ENCODE results near the gene PGS1. TPM values are rescaled to one million over a fixed set of nuclear protein-coding genes. Genes with fewer than 3 reads are reported as not detected.

PGS1 gene
- total RNA-seq, 1 experiment from 2014 or later, result 42.5 TPM

- ChIA-PET CTCF (no interaction called here), POLR2A (ENCODE audit: low non-redundant PET) (interaction anchor here (0.6 kb wide), 1 partner anchor 248 kb away, joined by 3 read pairs; no protein-coding TSS in a partner anchor)
- BruUV-seq (replicated peaks), result no TSS peak
- no peaks in the 10 kb centered on the region for H3K27me3 ChIP-seq (replicated peaks; ENCODE audit: insufficient read depth, low read depth, low read length, poor library complexity)
- H3K27ac ChIP-seq (ENCODE audit: low read depth, low read length, poor library complexity, severe bottlenecking), result no peak overlapping the region
- TF ChIP-seq EZH2 (IDR thresholded peaks at IDR 0.05; ENCODE audit: borderline replicate concordance, low read depth, low read length, poor library complexity, severe bottlenecking) (no peak), CTCF (conservative IDR thresholded peaks at IDR 0.05; ENCODE audit: low read depth, low read length) (no peak)
- no peaks in the 10 kb centered on the region for H3K9me3 ChIP-seq (ENCODE audit: low read depth, low read length, poor library complexity, severe bottlenecking)
- H3K36me3 ChIP-seq (ENCODE audit: insufficient read depth, low read length, poor library complexity, severe bottlenecking), result no peaks in the 10 kb centered on the region
- no peak for DNase-seq (ENCODE audit: low spot score)
- H3K4me1 ChIP-seq (ENCODE audit: insufficient read depth, low read length, poor library complexity, severe bottlenecking), result no peaks in the 10 kb centered on the region
- no peak overlapping the region for H3K4me3 ChIP-seq (ENCODE audit: low read depth, low read length, poor library complexity, severe bottlenecking)
- intact Hi-C loops (cut with micrococcal nuclease; ENCODE audit: unreplicated experiment), result no loop called here
Observed at GRCh38 chr17:78459696-78460095, 81.2 kb downstream of the PGS1 start.

- TF ChIP-seq CTCF (conservative IDR thresholded peaks at IDR 0.05; ENCODE audit: low read depth, low read length) (no peak), EZH2 (IDR thresholded peaks at IDR 0.05; ENCODE audit: borderline replicate concordance, low read depth, low read length, poor library complexity, severe bottlenecking) (no peak)
- Histone ChIP-seq H3K4me3 (ENCODE audit: low read depth, low read length, poor library complexity, severe bottlenecking) (no peak overlapping the region), H3K27me3 (replicated peaks; ENCODE audit: insufficient read depth, low read depth, low read length, poor library complexity) (no peaks in the 10 kb centered on the region), H3K27ac (ENCODE audit: low read depth, low read length, poor library complexity, severe bottlenecking) (no peak overlapping the region), H3K9me3 (ENCODE audit: low read depth, low read length, poor library complexity, severe bottlenecking) (no peaks in the 10 kb centered on the region), H3K36me3 (ENCODE audit: insufficient read depth, low read length, poor library complexity, severe bottlenecking) (no peaks in the 10 kb centered on the region), H3K4me1 (ENCODE audit: insufficient read depth, low read length, poor library complexity, severe bottlenecking) (no peaks in the 10 kb centered on the region)
- intact Hi-C loops (cut with micrococcal nuclease; ENCODE audit: unreplicated experiment), result no loop called here
- DNase-seq (ENCODE audit: low spot score), result no peak
- POLR2A ChIA-PET (ENCODE audit: low non-redundant PET), result no interaction called here
- no TSS peak for BruUV-seq (replicated peaks)
- CTCF ChIA-PET, result no interaction called here
Observed at GRCh38 chr17:78460176-78460675, 81.8 kb downstream of the PGS1 start.

- TF ChIP-seq EZH2 (IDR thresholded peaks at IDR 0.05; ENCODE audit: borderline replicate concordance, low read depth, low read length, poor library complexity, severe bottlenecking), result no peak
- no peak for TF ChIP-seq CTCF (conservative IDR thresholded peaks at IDR 0.05; ENCODE audit: low read depth, low read length)
- Histone ChIP-seq H3K36me3 (ENCODE audit: insufficient read depth, low read length, poor library complexity, severe bottlenecking) (no peaks in the 10 kb centered on the region), H3K4me3 (ENCODE audit: low read depth, low read length, poor library complexity, severe bottlenecking) (no peak overlapping the region), H3K27me3 (replicated peaks; ENCODE audit: insufficient read depth, low read depth, low read length, poor library complexity) (no peaks in the 10 kb centered on the region), H3K9me3 (ENCODE audit: low read depth, low read length, poor library complexity, severe bottlenecking) (no peaks in the 10 kb centered on the region), H3K27ac (ENCODE audit: low read depth, low read length, poor library complexity, severe bottlenecking) (no peak overlapping the region), H3K4me1 (ENCODE audit: insufficient read depth, low read length, poor library complexity, severe bottlenecking) (no peaks in the 10 kb centered on the region)
- CTCF ChIA-PET, result no interaction called here
- intact Hi-C loops (cut with micrococcal nuclease; ENCODE audit: unreplicated experiment), result no loop called here
- POLR2A ChIA-PET (ENCODE audit: low non-redundant PET), result interaction anchor here (0.6 kb wide), 1 partner anchor 465 kb away, joined by 4 read pairs; no protein-coding TSS in a partner anchor
- BruUV-seq (replicated peaks), result no TSS peak
- no peak for DNase-seq (ENCODE audit: low spot score)
Observed at GRCh38 chr17:78460951-78461798, 82.7 kb downstream of the PGS1 start.
